Measurements from ENCODE around the gene BTG3.

BTG3 gene, protein sequence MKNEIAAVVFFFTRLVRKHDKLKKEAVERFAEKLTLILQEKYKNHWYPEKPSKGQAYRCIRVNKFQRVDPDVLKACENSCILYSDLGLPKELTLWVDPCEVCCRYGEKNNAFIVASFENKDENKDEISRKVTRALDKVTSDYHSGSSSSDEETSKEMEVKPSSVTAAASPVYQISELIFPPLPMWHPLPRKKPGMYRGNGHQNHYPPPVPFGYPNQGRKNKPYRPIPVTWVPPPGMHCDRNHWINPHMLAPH

GRCh38 chr21:17612565-17613241 lies at the start of gene BTG3:
TSS of gene BTG3 (minus strand) at chr21:17612901. CDS start at chr21:17609144, 3,757 bp downstream.
- DNase-seq: no peak

DNA sequence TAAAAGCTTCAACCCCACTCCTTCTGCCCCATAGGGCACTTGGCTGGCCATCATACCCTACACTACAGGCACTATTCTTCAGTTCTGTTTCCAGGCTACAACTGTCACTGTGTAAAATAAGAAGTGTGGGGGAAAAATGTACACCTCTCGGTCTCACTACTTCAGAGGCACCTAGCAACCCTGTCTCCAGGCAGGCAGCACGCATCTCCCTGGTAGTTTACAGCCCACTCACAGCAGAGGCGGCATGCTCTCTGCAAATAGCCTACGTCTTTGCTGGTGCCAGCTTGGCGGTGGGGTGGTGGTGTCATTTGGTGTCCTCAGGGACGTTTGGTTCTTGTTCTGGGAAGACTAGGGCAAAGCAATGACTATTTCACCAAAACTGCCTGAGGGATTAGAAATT lies 48.2 kb upstream of the BTG3 start:
- no peak for DNase-seq

- DNase-seq: no peak
Measured at GRCh38 chr21:17660452-17660851, 47.8 kb upstream of the BTG3 start.

GRCh38 chr21:17658931-17659330 lies 46.2 kb upstream of the BTG3 start:
- no peak for DNase-seq

DNA sequence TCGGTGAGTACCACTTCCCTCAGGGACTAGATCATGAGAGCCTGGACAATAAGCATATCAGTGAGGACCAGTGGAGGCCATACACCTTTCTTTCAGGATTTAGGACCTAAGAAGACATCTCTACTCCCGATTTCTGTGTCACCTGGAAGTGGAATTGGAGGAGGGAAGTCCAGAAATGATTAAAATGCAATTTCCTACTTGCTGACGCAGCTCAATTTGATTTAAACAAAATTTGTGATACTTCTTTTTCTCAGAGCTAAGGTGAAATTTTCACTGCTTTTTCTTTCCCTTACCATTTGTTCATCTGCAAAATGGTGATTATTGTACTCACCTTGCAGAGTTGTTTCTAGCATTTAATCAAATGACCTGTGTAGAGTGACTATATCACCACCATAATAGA lies 38.8 kb upstream of the BTG3 start:
- DNase-seq: no peak

DNA sequence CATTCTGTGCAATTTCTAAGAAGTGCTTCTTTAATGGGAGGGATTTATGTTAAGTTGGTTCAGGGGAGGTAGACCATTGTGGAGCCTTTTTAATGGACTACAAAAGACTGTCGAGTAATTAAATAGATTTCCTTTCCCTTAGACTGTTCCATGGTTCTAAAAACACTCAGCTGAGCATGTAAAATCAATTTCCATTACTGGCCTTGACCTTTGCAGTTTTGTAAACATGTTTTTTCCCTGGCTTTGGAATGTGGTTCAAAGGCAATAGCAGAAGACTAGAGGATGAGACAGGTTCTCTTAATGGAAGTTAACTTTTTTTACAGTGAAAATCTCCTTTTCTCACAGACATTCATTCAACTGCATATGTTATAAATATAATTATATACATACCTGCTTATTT lies 37.6 kb upstream of the BTG3 start:
- DNase-seq: no peak

DNA sequence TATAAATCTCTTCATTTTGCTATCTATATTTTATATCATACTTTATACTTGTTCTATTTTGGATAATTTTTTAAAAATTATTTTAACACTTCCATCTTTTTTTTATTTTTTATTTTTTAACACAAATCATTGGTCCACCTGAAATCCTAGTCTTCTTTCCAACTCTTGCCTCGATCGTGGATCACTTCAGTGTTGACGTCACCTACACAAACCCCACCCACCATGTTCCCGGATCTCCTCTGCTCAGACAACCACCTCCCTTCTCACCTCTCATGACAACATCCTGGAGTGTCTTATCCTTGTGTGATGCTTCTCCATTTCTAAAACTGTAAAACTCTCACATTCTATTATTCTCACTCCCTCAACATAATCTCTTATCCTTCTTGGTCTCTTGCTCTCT lies 34.1 kb upstream of the BTG3 start:
- no peak for DNase-seq

- DNase-seq: no peak
Measured at GRCh38 chr21:17644186-17644585, 31.5 kb upstream of the BTG3 start.

GRCh38 chr21:17640821-17641220 lies 28.1 kb upstream of the BTG3 start:
- DNase-seq: no peak

DNA sequence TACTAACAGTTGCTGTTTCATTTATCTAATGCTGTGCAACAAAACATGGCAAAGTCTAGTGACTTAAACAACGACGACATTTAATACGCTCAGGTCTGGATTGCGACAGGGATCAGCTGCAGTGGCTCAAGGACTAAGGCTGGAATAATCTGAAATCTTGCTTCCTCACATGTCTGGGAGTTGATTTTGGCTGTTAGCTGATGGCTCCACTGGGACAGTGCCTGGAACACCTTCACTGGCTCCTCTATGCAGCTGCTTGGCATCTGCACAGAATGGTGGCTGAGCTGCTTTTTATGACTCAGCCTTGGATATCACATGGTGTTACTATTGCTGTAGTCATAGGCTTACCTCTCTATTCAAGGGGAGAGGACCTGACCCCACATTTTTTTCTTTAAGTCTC lies 24.0 kb upstream of the BTG3 start:
- no peak for DNase-seq

GRCh38 chr21:17631195-17631594 lies 18.5 kb upstream of the BTG3 start:
- no peak for DNase-seq

DNA sequence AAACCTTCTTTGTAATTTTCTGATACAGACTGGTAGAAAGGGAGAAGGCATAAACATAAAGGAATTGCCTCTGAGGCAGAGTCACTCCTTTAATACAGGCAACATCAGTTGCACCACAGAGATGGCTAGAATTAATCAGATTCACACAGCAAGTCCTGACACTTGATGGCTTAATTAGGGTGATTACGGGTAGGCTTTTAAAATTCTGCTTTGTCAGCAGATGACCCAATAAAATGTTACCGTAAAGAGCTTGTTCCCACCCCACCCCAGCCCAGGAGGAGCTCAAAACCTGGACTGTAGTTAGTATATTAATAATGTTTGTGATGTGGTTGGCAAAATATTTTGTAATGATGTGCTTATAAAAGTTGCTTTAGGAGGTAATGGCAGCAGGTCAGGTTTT lies 9.3 kb upstream of the BTG3 start:
- no peak for DNase-seq

GRCh38 chr21:17616831-17617230 lies 4.1 kb upstream of the BTG3 start:
- no peak for DNase-seq

DNA sequence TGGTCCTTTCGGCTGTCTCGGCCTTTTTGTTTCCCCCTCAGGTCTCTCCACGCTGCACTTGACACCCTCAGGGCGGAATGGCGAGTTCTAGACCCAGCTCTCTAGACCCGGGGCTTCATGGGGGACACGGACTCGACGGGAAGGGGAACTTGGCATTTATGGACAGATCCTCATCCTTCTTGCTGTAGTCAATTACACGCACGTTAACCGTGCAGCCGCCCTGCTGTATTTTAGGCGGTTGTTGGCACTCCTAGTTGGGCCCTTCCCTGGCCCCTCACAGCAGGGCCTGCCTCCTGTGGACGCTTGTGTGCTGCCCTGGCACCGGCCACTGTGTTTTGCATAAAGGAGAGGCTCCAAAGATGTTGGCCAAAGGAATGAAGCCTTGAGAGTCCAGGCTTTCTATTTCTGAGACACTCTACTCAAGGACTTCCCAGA lies 558 bp upstream of the BTG3 start:
- no peak for DNase-seq

- no peak for DNase-seq
Measured at GRCh38 chr21:17612023-17612564, 607 bp downstream of the BTG3 start.

DNA sequence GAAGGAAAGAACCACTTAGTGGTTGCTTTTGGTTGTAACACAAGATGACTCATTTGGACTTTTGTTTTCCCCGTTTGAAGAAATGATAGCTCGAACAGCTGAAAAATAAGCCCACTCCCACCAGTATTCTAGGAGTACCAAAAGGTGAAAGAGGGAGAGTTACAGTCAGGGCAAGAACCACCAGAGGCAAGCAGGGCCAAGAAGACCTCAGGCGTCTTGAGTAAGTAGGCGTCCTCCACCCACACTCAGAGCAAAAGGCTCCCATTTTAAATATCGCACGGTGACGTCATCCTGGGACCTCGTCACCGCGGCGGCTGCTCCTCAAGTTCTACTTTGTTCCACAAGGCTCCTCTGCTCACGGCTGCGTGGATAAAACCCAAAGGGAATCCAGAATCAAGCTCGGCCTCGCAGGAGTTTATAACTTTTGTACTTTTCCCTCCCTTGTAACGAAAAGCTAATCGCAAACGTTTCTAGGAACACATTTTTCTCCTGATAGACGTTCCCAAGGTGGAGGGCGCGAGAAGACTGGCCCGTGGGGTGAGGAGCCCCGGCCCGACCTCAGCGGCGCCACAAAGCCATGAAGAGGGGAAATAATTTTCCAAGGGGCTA lies 1.2 kb downstream of the BTG3 start:
- no peak for DNase-seq

- no peak for DNase-seq
Measured at GRCh38 chr21:17610911-17611310, 1.8 kb downstream of the BTG3 start.

DNA sequence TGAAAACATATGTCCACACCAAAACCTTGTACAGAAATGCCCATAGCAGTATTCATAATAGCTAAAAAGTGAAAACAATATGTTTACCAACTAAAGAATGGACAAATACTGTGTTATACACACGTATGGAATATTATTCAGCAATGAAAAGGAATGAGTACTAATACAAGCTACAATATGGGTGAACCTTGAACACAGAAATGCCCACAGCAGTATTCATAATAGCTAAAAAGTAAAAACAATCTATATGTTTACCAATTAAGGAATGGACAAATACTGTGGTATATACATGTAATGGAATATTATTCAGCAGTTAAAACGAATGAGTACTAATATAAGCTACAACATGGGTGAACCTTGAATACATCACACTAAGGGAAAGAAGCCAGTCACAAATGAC lies 3.0 kb downstream of the BTG3 start:
- DNase-seq: no peak

- DNase-seq: no peak
Measured at GRCh38 chr21:17607684-17608083, 5.0 kb downstream of the BTG3 start.

DNA sequence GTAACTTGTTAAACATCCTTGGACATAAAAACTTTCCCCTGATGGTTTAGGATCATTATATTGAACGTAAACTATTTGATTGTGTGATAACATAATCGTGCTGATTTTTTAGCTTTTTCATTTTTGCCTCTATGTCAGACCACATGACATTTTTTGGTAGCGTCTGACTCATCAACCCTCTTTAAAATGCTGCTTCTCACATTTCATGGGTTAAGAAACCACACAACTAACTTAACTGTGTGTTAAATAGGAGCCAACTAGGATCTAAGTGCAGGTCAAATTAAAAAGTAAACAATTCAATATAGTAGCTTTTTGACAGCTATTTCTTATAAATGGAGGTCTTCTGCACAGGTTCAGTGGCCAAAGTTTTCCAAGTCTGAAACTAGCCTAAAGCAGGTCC lies 9.8 kb downstream of the BTG3 start:
- DNase-seq: no peak

GRCh38 chr21:17598437-17598836 lies 14.3 kb downstream of the BTG3 start:
- no peak for DNase-seq

DNA sequence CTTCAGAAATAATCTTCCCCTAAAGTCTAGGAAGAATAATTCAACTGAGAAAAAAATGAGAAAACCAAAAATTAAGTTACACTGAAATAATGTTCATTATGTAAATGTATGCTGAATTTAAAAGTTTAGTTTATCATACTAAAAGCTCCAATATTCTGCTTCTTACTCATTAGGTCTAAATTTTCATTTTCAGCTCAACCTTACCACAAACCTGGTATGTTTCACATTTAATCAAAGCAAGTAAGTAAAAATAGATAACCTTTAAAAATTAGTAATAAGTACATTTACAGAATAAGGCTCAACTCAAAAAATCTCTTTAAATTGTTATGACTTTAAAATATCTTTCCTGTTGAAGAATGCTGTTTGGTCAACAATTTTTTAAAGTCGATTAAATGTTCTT lies 15.0 kb downstream of the BTG3 start:
- no peak for DNase-seq

- no peak for DNase-seq
Measured at GRCh38 chr21:17590430-17590829, 22.3 kb downstream of the BTG3 start.

- DNase-seq: peak; percentile 23 to 47
Measured at GRCh38 chr21:17585875-17586450, 26.7 kb downstream of the BTG3 start.
